Measurements from ENCODE around the gene PCBP3.

Gene PCBP3

DNA sequence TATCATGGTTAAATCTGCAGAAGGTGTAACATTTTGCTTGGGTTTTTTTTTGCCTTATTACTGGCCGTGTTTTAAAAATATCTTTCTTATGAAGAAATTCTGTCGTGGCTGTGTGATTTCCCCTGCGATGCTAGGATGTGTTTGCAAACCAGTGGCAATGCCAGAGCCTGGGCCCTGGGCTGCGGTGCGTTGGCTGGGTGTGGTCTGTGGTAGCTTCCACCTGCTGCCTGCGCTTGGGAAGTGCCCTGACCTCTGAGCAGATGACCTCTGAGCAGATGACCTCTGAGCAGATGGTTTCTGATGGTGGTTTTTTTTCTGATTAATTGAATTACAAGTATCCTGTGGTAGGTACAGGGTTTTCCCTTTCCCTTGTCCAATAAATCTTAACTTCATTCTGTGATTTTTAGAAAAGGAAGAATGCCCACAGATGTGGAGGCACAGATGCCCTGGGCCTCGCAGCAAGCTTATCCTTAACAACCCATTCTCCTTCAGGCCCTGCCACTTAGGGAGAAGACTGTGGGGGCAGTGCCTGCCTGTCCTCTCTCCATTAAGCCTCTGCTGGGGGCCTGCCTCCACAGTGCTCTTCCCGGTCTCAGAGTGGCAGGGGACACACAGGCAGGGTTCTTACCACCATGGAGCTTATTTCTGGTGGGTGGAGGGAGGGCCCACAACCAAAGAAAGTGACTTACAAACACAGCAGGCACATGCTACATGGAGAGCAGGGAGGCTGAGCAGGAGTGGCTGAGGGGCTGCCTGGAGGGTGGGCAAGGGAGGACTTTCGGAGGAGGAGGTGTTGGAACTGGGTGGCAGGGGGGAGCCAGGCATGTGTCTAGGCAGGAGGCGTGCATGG lies 81.7 kb downstream of the PCBP3 start:
- H3K4me3 ChIP-seq (ENCODE audit: low read depth, low read length): no peak overlapping the region
- TF ChIP-seq, protein P1, sequence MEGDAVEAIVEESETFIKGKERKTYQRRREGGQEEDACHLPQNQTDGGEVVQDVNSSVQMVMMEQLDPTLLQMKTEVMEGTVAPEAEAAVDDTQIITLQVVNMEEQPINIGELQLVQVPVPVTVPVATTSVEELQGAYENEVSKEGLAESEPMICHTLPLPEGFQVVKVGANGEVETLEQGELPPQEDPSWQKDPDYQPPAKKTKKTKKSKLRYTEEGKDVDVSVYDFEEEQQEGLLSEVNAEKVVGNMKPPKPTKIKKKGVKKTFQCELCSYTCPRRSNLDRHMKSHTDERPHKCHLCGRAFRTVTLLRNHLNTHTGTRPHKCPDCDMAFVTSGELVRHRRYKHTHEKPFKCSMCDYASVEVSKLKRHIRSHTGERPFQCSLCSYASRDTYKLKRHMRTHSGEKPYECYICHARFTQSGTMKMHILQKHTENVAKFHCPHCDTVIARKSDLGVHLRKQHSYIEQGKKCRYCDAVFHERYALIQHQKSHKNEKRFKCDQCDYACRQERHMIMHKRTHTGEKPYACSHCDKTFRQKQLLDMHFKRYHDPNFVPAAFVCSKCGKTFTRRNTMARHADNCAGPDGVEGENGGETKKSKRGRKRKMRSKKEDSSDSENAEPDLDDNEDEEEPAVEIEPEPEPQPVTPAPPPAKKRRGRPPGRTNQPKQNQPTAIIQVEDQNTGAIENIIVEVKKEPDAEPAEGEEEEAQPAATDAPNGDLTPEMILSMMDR (IDR thresholded peaks at IDR 0.05; ENCODE audit: low read depth, low read length): no peak
- DNase-seq: no peak
- no peak overlapping the region for H3K27ac ChIP-seq
- no peaks in the 10 kb centered on the region for H3K36me3 ChIP-seq
- no peaks in the 10 kb centered on the region for H3K9me3 ChIP-seq (ENCODE audit: severe bottlenecking)
- H3K27me3 ChIP-seq (ENCODE audit: insufficient read depth, low read depth, severe bottlenecking): no peaks in the 10 kb centered on the region

DNA sequence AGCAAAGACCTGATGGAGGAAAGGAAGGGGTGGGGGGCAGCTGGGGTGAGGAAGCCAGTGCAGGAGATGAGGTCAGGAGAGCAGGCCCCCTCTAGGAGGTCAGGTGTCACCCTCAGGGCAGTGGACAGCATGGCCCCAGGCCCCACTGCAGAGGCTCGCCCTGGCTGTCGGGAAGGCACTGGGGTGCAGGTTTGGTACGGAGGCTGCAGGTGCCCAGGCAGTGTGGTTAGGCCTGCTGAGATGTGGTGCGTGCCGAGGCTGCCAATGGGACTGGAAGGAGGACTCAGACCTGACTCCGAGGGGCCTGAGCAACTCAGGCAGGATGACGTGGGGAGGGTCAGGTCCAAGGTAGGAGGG lies 82.3 kb downstream of the PCBP3 start:
- Histone ChIP-seq H3K36me3 (no peaks in the 10 kb centered on the region), H3K4me3 (ENCODE audit: low read depth, low read length) (no peak overlapping the region), H3K9me3 (ENCODE audit: severe bottlenecking) (no peaks in the 10 kb centered on the region), H3K27ac (no peak overlapping the region), H3K27me3 (ENCODE audit: insufficient read depth, low read depth, severe bottlenecking) (no peaks in the 10 kb centered on the region)
- TF ChIP-seq, protein P1 (IDR thresholded peaks at IDR 0.05; ENCODE audit: low read depth, low read length): no peak
- no peak for DNase-seq

GRCh38 chr21:45726438-45726837 lies 82.9 kb downstream of the PCBP3 start:
- no peak overlapping the region for H3K27ac ChIP-seq
- H3K36me3 ChIP-seq: no peaks in the 10 kb centered on the region
- H3K9me3 ChIP-seq (ENCODE audit: severe bottlenecking): no peaks in the 10 kb centered on the region
- no peak for DNase-seq
- TF ChIP-seq, protein P1 (IDR thresholded peaks at IDR 0.05; ENCODE audit: low read depth, low read length): no peak
- H3K27me3 ChIP-seq (ENCODE audit: insufficient read depth, low read depth, severe bottlenecking): no peaks in the 10 kb centered on the region
- no peak overlapping the region for H3K4me3 ChIP-seq (ENCODE audit: low read depth, low read length)

- no peak overlapping the region for H3K27ac ChIP-seq
- no peak for DNase-seq
- H3K4me3 ChIP-seq (ENCODE audit: low read depth, low read length): no peak overlapping the region
- H3K36me3 ChIP-seq: no peaks in the 10 kb centered on the region
- TF ChIP-seq, protein P1 (IDR thresholded peaks at IDR 0.05; ENCODE audit: low read depth, low read length): no peak
- no peaks in the 10 kb centered on the region for H3K9me3 ChIP-seq (ENCODE audit: severe bottlenecking)
- H3K27me3 ChIP-seq (ENCODE audit: insufficient read depth, low read depth, severe bottlenecking): no peaks in the 10 kb centered on the region
These were observed 83.9 kb downstream of the PCBP3 start for GRCh38 chr21:45727390-45727789.

- no peak overlapping the region for H3K27ac ChIP-seq
These were observed 91.9 kb downstream of the PCBP3 start for GRCh38 chr21:45735259-45736000.

More at GRCh38 chr21:45735259-45736000, 91.9 kb downstream of the PCBP3 start:
- no peaks in the 10 kb centered on the region; the same call in 1 of the 2 replicates for H3K36me3 ChIP-seq
- TF ChIP-seq, protein P1 (IDR thresholded peaks at IDR 0.05; ENCODE audit: low read depth, low read length): no peak
- H3K27me3 ChIP-seq (ENCODE audit: insufficient read depth, low read depth, severe bottlenecking): no peaks in the 10 kb centered on the region
- no peak overlapping the region for H3K4me3 ChIP-seq (ENCODE audit: low read depth, low read length)
- H3K9me3 ChIP-seq (ENCODE audit: severe bottlenecking): no peaks in the 10 kb centered on the region
- no peak for DNase-seq

Data from WERI-Rb-1 (cell line).